HG02759 (cell line): ENCODE measurements around the gene CXCL9.
"Not testable (repeated sequence)": the region's sequence is repeated elsewhere in the genome, so short reads cannot be mapped to it uniquely, and the experiment has no call there.

Source experiments
- ATAC-seq: cut with Tn5 transposase; IDR thresholded peaks from one replicate; pipeline ENCODE4 v1.9.1; 2021; ENCODE audit warnings: mild to moderate bottlenecking, moderate library complexity; ENCODE audit not compliant: unreplicated experiment

Gene CXCL9

DNA sequence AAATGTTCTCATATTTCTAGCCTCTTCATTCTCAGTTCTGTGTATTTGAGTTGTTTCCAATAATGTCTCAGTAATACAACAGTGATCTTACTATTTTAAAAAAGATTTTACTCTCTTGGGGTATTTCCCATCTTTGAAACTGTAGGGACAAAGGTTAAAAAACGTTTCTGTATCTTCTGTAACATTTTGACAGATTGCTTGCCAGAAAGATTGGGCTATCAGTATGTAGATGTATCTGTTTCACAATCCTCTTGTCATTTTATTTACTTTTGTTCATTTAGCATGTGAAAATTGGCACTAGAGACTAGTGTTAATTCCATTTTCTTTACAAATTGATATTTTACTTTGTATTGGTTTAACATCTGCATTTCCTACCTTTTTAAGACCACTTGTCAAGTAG, 6.2 kb upstream of the CXCL9 start:
- no peak for ATAC-seq

DNA sequence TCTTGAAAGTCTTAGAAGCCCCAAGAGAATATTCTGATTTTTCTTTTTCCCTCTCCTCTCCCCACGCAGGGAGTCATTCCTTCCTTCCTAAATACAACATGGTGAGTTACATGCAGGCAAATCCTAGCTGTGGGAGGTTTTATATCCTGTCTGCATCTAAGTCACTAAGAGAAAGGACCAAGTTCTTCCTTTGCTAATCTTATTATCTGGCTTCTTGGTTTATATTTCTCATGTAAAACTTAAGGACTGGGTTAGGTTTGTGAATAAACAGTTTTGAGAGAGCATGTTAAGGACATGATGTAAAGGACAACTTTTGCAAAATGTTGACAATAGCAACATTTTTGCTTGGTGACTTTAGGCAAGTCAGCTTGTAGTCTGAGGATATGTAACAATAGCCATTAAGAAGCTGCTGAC, 5.1 kb upstream of the CXCL9 start:
- ATAC-seq, result no peak

DNA sequence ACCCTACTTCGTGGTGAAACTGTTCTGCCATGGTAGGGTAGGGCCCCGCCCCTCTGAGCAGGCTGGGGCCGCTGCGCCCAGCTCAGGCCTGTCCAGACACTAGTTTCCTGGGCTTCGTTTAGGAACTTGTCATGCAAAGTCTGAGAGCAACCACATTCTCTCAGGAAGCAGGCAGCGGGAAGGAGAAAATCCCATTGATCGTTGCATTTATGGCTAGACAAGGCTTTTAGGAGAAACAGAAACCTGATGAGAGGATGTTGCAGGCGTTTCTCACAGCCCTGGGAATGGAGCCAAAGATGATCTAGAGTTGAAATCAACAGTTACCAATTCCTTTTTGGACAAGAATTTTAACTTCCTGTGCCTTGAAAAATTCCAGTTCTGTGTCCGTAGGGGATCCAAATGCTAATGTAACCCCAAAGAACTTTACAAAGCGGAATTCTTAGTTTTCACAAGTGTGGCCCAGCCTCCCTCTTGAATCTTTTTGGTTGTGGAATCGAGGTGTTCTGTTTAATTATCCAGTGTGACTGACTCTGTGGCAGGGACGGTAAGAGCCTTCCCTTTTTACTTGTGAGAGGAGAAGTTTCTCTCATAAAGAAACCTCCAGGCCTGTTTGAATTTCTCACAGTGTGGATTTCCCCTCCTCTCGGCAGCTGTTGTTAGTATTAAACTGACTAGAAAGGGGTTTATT, 4.5 kb upstream of the CXCL9 start:
- ATAC-seq, result peak; percentile 72

DNA sequence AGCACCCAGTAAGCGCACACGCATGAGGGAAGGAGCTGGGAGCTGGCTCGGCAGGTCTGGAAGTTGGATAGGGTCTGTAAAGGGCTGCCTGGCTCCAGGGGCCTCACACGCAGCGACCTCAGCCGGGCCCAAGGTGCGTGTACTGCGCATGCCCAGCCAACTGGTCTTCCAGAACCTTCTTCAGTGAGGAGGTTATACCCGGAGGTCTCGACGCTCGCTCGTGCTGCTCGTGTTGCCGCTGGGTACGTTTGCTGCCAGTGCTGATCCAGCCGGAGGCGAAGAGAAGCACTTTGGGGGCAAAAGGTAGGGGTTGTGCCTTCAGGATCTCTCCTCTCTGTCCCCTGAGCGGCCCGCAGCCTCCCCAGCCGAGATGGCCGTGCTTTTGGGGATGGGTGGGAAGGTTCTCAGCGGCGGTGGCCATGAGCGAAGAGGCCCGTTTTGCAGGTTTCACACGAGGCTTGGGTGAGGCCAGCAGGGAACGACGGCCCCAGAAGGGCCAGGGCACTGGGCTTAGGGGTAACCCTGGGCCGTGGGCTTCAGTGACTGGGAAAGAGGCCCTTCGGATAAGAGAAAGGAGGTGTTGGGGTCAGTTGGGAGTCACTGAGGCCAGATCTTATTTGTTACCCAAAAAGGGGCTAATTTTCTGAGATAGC, 3.8 kb upstream of the CXCL9 start:
- ATAC-seq, result no peak

DNA sequence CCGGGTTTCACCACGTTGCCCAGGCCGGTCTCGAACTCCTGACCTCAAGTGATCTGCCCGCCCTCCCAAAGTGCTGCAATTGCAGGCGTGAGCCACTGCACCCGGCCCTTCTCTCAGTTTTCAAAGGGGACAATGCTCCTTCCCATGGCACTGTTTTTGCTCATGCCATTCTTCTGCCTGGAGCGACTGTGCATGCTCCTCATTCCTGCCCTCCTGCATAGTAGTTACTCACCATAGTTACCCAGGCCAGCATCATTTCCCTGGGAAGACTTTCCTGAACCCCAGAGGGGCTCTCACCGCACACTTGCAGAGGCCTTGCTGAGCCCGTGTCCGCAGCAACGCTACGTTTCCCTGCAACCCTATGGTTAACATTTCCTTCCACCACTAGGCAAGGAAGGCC, 3.3 kb upstream of the CXCL9 start:
- no peak for ATAC-seq

DNA sequence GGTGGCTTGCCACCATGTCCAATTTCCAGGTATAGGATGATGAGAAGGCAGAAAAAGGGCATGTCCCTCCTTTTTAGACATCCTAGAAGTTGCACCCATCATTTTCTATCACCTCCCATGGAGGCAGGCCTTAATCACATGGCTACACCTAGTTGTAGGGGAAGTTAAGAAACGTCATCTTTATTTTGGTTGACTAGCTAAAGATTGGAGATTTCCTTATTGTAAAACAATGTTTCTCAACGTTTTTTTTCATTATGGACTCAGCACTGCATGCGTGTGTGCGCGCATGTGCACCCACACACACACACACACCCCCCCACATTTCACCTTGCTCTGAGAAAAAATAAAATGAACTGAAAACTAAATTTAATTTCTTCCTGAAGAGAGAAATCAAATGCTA, 2.0 kb upstream of the CXCL9 start:
- no peak for ATAC-seq

DNA sequence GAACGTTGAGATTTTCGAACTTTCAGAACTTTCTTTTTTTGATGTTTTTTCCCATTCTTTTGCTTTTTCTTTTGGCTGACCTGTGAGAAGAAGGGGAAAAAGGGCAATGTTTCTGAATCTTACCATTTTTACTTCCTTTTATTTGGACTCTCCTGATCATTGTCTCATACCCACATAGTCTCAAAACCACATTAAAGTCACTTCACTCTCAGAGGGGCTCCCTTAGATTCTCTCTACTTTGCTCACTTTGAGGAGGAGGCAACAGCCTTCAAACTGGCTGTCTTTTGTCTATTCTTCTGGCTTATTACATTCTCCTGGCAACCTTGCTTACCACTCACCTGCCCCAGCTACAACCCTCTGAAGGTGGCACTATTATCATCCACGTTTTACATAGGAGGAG, 3.7 kb downstream of the CXCL9 start:
- no peak for ATAC-seq

DNA sequence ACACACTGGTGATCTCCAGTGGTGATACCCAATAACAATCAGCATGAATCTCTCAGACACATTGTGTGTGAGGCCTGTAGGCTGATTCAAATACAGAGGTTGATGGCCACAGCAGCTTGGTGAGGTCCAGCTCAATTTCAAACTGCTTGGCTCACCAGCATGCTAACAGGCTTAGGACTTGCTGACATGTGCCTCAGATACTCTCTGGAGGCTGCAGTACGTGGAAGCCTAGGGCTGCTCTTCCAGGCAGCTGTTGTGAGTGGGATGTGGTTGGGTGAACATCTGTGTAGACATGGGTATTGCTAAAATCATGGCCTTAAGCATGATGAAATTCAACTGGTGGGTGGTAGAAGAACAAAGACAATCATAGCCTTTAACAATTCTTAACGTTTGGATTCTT, 4.3 kb downstream of the CXCL9 start:
- ATAC-seq, result no peak

DNA sequence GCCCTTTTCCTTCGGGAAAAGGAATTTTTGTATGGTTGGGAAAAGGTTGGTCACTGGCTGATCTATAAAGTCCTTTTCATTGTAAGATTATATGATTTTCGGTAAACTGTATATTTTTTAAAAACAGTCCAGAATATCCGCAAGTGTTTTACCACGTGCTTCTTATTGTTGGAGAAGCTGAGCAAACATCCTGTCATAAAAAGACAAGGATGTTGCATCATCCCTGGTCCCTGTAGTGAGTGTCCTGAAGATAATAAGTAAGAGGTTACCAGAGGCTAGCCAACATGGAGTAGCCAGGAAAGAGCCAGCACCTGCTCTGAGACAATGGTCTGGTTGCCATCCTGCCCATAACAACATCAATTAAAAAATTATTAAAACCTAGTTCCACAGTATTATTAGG, 5.1 kb downstream of the CXCL9 start:
- no peak for ATAC-seq

DNA sequence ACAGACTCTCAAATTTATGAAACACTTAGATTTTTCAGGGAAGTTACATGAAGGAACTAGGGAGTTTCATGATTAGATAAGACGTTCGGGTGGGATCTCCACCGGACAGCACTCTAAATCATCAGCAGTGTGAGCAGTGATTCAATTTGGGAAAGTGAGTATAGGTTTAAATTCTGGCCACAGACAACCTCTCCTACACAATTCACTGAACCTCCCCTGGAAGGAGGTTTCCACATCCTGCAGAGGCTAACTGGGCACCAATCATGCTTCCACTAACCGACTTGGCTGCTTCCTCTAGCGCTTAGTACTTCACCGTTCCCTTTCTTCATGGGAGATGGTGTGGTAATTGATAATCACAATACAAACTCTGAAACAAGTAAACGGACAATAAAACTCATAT, 5.6 kb downstream of the CXCL9 start:
- ATAC-seq, result no peak

DNA sequence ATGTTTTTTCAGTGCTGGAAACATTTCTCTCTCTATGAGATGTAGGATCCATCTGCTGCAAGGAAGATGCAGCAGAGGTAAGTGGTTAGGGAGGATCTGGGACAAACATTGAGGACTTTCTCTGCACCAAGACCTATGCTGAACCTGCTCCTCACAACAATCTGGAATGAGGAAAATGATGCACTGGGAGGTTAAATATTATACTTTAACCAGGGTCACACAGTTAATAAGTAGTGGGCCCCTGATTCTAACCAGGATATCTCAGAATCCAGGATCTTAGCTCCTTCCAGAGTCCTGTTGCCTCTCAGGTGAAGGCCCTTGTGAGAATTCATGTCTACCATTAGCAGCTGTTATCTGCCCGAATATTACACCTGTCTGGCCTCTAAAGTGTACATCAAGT, 7.0 kb downstream of the CXCL9 start:
- ATAC-seq, result no peak

DNA sequence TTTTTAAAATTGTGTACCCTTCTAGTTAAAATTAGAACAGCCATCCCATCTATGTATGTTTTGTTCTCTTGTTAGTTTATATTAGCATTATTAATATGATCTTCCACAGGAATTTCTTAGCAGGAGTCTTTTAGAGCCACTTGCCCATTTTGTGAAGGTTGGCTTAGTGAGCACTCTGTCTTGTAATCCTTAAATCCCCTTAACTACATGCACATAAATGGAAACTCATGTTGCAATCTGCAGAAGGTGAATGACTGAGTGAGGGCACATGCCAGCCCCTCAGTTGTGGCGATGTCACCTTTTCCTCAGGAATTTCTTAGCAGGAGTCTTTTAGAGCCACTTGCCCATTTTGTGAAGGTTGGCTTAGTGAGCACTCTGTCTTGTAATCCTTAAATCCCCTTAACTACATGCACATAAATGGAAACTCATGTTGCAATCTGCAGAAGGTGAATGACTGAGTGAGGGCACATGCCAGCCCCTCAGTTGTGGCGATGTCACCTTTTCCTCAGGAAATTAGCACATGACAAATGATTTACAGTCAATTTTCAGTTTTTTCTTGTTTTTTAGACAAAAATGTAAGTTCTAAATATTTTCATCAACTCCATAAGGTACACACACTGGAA, 8.7 kb downstream of the CXCL9 start:
- not testable (repeated sequence) for ATAC-seq

DNA sequence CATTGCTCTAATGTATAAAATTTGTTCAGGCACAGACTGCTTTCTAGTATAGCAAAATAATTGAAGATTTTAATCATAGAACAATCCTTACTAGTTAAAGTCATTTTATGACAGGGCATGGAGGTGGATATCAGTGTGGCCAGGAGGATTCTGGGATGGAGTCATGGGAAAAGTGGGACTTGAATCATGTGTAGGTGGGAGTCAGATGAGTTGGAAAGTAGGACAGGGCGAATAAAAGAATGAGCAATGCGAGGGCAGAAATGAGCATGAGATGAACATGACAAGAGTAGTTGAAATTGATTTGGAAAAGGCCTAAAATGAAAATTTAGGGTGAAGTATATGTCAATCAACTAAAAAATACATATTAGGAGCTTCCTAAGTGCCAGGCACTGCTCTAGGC, 9.4 kb downstream of the CXCL9 start:
- ATAC-seq, result no peak

DNA sequence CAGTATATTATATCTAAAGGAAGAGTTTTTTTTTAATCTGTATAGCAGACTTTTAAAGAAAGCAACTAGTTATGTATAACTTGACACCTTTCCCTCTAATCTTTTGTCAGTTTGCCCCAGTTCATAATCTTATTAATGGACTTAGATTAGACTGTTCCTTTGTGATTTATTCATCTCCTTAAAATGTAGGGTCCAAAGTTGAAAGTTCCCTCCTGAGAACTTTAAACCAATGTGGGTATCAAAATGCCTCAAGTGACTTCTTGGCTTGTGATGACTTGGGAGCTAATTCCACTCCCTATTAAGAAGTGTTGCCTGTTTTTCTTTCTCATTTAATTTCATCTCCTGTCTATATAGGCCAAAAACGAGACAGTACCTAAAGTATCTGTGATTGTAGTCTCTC, 10.2 kb downstream of the CXCL9 start:
- ATAC-seq, result no peak

DNA sequence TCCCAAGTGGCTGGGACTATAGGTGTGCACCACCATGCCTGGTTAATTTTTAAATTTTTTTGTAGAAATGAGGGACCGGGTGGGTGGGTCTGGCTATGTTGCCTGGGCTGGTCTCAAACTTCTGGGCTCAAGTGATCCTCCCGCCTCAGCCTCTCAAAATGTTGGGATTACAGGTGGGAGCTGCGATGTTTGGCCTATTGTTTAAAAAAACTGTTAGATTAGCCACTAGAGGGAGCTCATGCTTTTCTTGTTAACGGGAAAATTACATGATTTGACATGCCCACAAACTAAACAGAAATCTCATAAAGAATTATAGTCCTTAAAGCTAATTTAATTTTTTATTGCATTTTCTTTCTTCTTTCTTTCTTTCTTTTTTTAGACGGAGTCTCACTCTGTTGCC, 11.6 kb downstream of the CXCL9 start:
- ATAC-seq, result no peak

DNA sequence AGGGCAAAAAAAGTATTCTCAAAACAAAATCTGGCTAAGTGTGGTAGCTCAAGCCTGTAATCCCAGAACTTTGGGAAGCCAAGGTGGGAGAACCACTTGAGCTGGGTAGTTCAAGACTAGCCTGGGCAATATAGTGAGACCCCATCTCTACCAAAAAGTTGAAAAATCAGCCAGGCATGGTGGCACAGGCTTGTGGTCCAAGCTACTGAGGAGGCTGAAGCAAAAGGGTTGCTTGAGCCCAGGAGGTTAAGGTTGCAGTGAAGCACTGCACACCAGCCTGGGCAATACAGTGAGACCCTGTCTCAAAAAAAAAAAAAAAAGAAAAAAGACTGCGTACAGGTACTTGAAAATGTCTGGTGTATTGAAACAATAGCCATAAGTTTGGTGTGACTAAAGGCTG, 14.8 kb downstream of the CXCL9 start:
- no peak for ATAC-seq

DNA sequence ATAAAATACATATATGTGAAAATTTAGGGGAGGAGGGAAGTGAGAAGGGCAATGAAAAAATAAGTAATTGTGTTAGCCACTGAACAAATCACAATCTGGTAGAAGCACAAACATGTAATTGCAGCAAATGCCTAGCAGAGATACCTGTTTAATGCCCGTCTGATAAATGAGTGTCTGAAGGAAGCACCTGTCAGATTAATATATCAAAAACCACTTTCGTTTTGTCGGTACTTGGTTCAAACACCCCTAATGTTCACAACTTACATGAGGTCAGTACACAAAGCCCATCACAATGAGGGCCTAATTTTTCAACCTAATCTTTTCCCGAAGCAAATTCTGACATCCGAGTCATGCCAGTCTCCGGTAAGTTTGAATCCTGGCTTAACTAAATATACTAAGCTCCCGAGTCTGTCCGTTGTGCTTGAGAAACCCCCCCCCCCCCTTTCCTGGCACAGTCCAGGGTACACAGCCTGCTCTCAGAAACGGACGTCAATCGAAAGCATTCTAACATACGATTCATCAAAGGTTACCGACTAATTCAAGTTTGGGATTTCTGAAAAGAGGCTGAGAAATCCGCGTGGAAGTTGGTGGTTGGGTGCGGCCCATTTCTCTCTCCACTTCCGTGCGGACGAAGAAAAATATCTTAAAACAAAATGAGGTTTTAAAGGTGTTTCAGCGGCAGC, 17.3 kb downstream of the CXCL9 start:
- no peak for ATAC-seq

DNA sequence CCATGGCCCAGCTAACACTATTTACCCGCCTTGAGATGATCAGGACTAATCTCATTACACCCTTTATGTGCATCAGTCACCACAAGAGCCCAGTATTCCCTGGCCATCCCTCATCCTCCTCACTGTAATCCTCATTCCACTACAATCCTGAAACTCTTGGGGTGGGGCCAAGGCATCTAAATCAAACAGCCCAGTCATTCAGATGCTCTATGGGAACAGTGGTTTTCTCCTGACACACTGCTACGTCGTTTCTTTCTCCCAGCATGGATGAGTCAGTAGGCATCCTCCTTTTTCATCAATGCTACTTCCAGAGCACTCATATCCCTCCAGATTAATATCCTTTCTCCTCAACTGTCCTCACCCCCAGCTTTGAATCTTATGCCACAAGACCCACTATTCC, 22.2 kb downstream of the CXCL9 start:
- no peak for ATAC-seq

DNA sequence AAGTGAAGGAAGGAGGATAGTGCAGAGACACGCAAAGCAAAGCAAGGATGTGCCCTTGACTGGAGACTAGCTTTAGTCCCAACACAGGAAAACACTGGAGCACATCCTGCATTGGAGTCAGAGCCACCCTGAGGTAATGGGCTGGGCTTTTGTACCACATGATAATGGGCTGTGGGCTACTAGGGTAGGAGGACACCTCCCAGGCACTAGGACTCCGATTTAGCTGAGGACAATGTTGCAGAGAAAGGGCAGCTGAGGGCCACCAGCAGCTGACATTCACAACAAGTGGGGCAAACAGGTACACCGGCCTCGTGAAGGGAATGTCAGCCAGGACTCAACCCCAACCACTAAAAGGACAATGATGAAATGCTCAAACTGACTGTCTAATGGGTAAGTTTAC, 26.7 kb downstream of the CXCL9 start:
- no peak for ATAC-seq

DNA sequence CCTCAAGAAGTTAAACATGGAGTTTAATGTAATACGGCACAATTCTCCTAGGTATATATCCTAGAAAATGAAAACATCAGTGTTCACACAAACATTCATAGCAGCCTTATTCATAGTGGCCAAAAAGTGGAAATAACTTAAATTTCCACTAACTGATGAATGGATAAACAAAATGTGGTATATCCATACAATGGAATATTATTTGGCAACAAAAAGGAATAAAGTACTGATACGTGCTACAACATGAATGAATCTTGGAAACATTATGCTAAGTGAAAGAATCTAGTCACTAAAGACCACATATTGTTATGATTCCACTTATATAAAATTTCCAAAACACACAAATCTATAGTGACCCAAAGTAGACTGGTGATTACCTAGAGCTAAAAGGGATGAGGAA, 31.1 kb downstream of the CXCL9 start:
- no peak for ATAC-seq

DNA sequence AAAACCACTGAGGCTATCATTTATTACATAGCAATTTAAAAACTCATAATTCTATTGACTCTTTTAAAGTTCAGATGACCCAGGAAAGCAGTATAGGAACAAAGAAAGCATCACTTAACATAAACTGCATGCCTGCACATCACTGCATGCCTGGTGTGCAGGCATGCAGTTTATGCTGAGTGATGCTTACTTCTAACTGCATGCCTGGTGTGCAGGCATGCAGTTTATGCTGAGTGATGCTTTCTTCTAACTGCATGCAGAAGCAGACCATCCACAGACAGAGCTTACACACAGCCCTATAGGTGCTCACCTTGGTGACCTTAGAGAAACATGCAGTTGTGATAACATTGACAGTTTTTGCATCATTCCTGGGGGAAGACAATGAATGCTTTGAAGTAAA, 33.5 kb downstream of the CXCL9 start:
- ATAC-seq, result no peak

DNA sequence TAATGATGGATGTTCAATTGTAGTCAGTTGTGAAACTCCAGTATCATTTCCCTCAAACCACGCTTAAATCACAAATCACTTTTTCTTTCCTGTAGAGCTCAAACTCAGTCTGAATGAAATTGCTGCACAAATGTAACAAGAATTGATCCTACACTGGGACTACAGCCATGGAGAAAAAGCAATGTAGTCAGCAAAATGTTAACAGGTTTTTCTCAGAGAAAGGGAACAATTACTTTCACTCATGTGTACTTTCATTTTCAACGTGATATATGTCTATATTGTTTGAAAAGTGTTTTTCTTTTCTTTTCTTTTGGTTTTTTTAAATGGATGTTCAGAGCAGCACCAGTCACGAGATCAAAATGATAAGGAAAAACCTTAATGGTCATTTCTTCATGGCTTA, 39.2 kb downstream of the CXCL9 start:
- no peak for ATAC-seq
